OCI-LY1 (cell line): Measurements from ENCODE around the gene DYNC2H1.

ENCODE experiments used
- CTCF ChIP-seq: fragments of 200-600 bp; sonication (generic), shearing (Covaris generic); IDR thresholded peaks from 2 replicates; pipeline ENCODE4 v1.5.1; 2017; ENCODE audit warnings: mild to moderate bottlenecking, antibody characterized with exemption, low read length, moderate library complexity, mixed read lengths
- EZH2 ChIP-seq: fragments of 200-600 bp; sonication (generic), shearing (Covaris generic); IDR thresholded peaks from 2 replicates; pipeline ENCODE4 v1.8.0; 2017; ENCODE audit warnings: borderline replicate concordance, mixed run types, mild to moderate bottlenecking, antibody characterized with exemption, low read length, moderate library complexity, mixed read lengths

GRCh38 chr11:103380031-103380430 lies 270.8 kb downstream of the DYNC2H1 start:
- TF ChIP-seq EZH2 (no peak), CTCF (no peak)
